K562 (cell line): ENCODE measurements around the gene METTL25B. TPM values are rescaled to one million over a fixed set of nuclear protein-coding genes. Genes with fewer than 3 reads are reported as not detected.

Source experiments
- ATAC-seq: fragments of 200-7000 bp; cut with Tn5 transposase; 3 replicates; pipeline ENCODE4 v1.9.1; 2020; ENCODE audit warnings: moderate library complexity
- BruUV-seq: library from RNA; stranded (reverse); fragments of 400-500 nt; replicated peaks from 2 replicates; lab custom pipeline; 2021; lab: Mats Ljungman, UMichigan
- CTCF ChIA-PET: fragments of 300-600 bp; formaldehyde crosslinking; extraction: SDS; loops from one replicate; lab custom pipeline; 2021; ENCODE audit warnings: low intra/inter-chr PET ratio; lab: Yijun Ruan, JAX
- POLR2A ChIA-PET: fragments of 300-600, 350-650 bp; sonication (Branson Sonifier 250); formaldehyde crosslinking; extraction: SDS; loops from one replicate; lab custom pipeline; 2021; ENCODE audit warnings: antibody characterized with exemption, inconsistent platforms; lab: Yijun Ruan, JAX
- DNase-seq, 4 experiments: peaks; one replicate each; pipeline versions ENCODE4 v3.0.0 to v3.0.0-alpha.2; 2011 to 2018; ENCODE audit warnings: low spot score in 3 of 4, mixed read lengths in 3 of 4; ENCODE audit errors: extremely low read depth in 1 of 4
- FAIRE-seq: peaks from 2 replicates; lab custom pipeline; 2011; peaks lifted over from hg19 to GRCh38; lab: Jason Lieb, UNC
- H2AFZ ChIP-seq: 2 replicates; pipeline ENCODE4 v1.6.0; 2011; ENCODE audit warnings: low read depth, low read length, control low read depth, inconsistent platforms
- H3K27ac ChIP-seq: fragments of 200-600 bp; 3 replicates; pipeline ENCODE4 v1.8.0; 2011; ENCODE audit warnings: low read depth, mild to moderate bottlenecking, control low read depth, inconsistent platforms, low read length, moderate library complexity, mixed read lengths; ENCODE audit errors: extremely low read depth
- H3K27me3 ChIP-seq, 2 experiments: fragments of 300-600 bp in 1 of 2; 2 replicates in 1 of 2; 3 replicates in 1 of 2; pipeline versions ENCODE4 v1.6.0 to v1.8.0; 2011; ENCODE audit warnings: inconsistent platforms in 2 of 2, low read length in 2 of 2, mild to moderate bottlenecking in 1 of 2, mixed read lengths in 1 of 2, moderate library complexity in 1 of 2; ENCODE audit not compliant: control insufficient read depth in 2 of 2, insufficient read depth in 2 of 2
- H3K36me3 ChIP-seq: fragments of 300-600 bp; 3 replicates; pipeline ENCODE4 v1.8.0; 2011; ENCODE audit warnings: mild to moderate bottlenecking, low read length, inconsistent platforms; ENCODE audit not compliant: control insufficient read depth, insufficient read depth
- H3K4me1 ChIP-seq, 2 experiments: fragments of 200-600 bp in 1 of 2; replicated peaks in 1 of 2; 2 replicates in 1 of 2; 3 replicates in 1 of 2; pipeline versions ENCODE4 v1.5.1 to v1.8.0; 2011; ENCODE audit warnings: inconsistent platforms in 2 of 2, low read length in 2 of 2, mild to moderate bottlenecking in 1 of 2, mixed read lengths in 1 of 2, moderate library complexity in 1 of 2; ENCODE audit not compliant: control insufficient read depth in 2 of 2, insufficient read depth in 2 of 2
- H3K4me2 ChIP-seq: 2 replicates; pipeline ENCODE4 v1.6.1; 2011; ENCODE audit warnings: low read length, control low read depth, inconsistent platforms, mixed read lengths; ENCODE audit not compliant: insufficient read depth
- H3K4me3 ChIP-seq: fragments of 200-600 bp; sonication (generic), shearing (Covaris generic); 2 replicates; pipeline ENCODE4 v1.5.1; 2016; ENCODE audit warnings: control low read depth, inconsistent platforms
- H3K79me2 ChIP-seq: fragments of 200-600 bp; 3 replicates; pipeline ENCODE4 v1.8.0; 2011; ENCODE audit warnings: low read length, inconsistent platforms; ENCODE audit not compliant: control insufficient read depth, insufficient read depth
- H3K9ac ChIP-seq, 2 experiments: 2 replicates each; pipeline versions ENCODE4 v1.6.0 to v1.6.1; 2011; ENCODE audit warnings: low read depth in 2 of 2, low read length in 2 of 2, control low read depth in 1 of 2, inconsistent platforms in 1 of 2, mild to moderate bottlenecking in 1 of 2, mixed read lengths in 1 of 2; ENCODE audit not compliant: insufficient read depth in 1 of 2
- H3K9me1 ChIP-seq: one replicate; pipeline ENCODE4 v1.6.0; 2011; ENCODE audit warnings: inconsistent platforms, mild to moderate bottlenecking, low read length, moderate library complexity; ENCODE audit not compliant: control insufficient read depth, insufficient read depth
- H3K9me3 ChIP-seq: replicated peaks from 2 replicates; pipeline ENCODE4 v1.5.1; 2011; ENCODE audit warnings: low read depth, low read length, inconsistent platforms; ENCODE audit not compliant: control insufficient read depth, insufficient read depth
- H4K20me1 ChIP-seq: replicated peaks from 2 replicates; pipeline ENCODE4 v1.6.1; 2011; ENCODE audit warnings: low read length, inconsistent platforms, mixed read lengths; ENCODE audit not compliant: control insufficient read depth, insufficient read depth
- CUX1 ChIP-seq: fragments of 200-800 bp; sonication (Bioruptor generic); IDR thresholded peaks from 2 replicates; pipeline ENCODE4 v1.6.1; 2016; ENCODE audit warnings: missing genetic modification characterization, missing compliant biosample characterization
- HES1 ChIP-seq: fragments of 450-650 bp; IDR thresholded peaks from 2 replicates; pipeline ENCODE4 v1.6.1; 2016; ENCODE audit warnings: low read depth, mild to moderate bottlenecking, moderate library complexity
- MTA1 ChIP-seq: fragments of 450-650 bp; IDR thresholded peaks from 2 replicates; pipeline ENCODE4 v1.6.1; 2017; ENCODE audit warnings: borderline replicate concordance
- MYNN ChIP-seq, 2 experiments: sonication (generic); formaldehyde crosslinking in 1 of 2; IDR thresholded peaks; 2 replicates each; pipeline versions ENCODE4 v1.5.0 to v1.6.1; 2016 to 2020; ENCODE audit warnings: antibody characterized with exemption in 1 of 2, missing genetic modification reagents in 1 of 2
- NCOR1 ChIP-seq: fragments of 450-650 bp; IDR thresholded peaks from 2 replicates; pipeline ENCODE4 v1.6.1; 2016; ENCODE audit warnings: mild to moderate bottlenecking, moderate library complexity
- POU5F1 ChIP-seq: fragments of 150-350 bp; IDR thresholded peaks from 2 replicates; pipeline ENCODE4 v1.6.1; 2014; ENCODE audit warnings: borderline replicate concordance, low read length, low read depth, mild to moderate bottlenecking; ENCODE audit not compliant: partially characterized antibody
- TCFL5 ChIP-seq: fragments of 250-450 bp; sonication (Bioruptor Pico); conservative IDR thresholded peaks from 2 replicates; pipeline ENCODE4 v1.6.1; 2021; ENCODE audit warnings: mild to moderate bottlenecking, moderate library complexity, matching md5 sums
- ZBTB2 ChIP-seq: fragments of 450-650 bp; IDR thresholded peaks from 2 replicates; pipeline ENCODE4 v1.6.1; 2016; ENCODE audit warnings: antibody characterized with exemption
- ZFP30 ChIP-seq: fragments of 250-450 bp; sonication (Bioruptor Pico); IDR thresholded peaks from 2 replicates; pipeline ENCODE4 v1.8.0; 2022; ENCODE audit warnings: moderate library complexity, mild to moderate bottlenecking, inconsistent platforms, borderline replicate concordance
- ZNF280A ChIP-seq: fragments of 450-650 bp; IDR thresholded peaks from 2 replicates; pipeline ENCODE4 v1.6.1; 2018; ENCODE audit warnings: mild to moderate bottlenecking, low read depth; ENCODE audit not compliant: partially characterized antibody
- ZNF347 ChIP-seq: fragments of 450-650 bp; formaldehyde crosslinking; IDR thresholded peaks from 2 replicates; pipeline ENCODE4 v1.4.0; 2020; ENCODE audit warnings: low read depth, mild to moderate bottlenecking, moderate library complexity
- ZNF668 ChIP-seq: fragments of 250-450 bp; sonication (Bioruptor Pico); IDR thresholded peaks from 2 replicates; pipeline ENCODE4 v1.8.0; 2022; ENCODE audit warnings: mild to moderate bottlenecking, inconsistent platforms
- WGBS: fragments of 100-300 bp; shearing (Covaris generic); methylation state at CpG from one replicate; pipeline ENCODE4 v1.1.6; 2016; ENCODE audit warnings: low coverage, mixed read lengths; ENCODE audit not compliant: insufficient coverage; ENCODE audit errors: missing lambda C conversion rate; 5-methylcytosine and 5-hydroxymethylcytosine counted together
- in situ Hi-C: fragments of 300-500 bp; cut with MboI; formaldehyde crosslinking; loops from 4 replicates; pipeline ENCODE4 v1.15.0; 2018; ENCODE audit warnings: inconsistent platforms, mixed read lengths
- intact Hi-C: fragments of 100-400 bp; cut with micrococcal nuclease; formaldehyde crosslinking; loops from 2 replicates; pipeline ENCODE4 v1.14.2; 2022
- polyA plus RNA-seq, 8 experiments: library from polyadenylated mRNA; depleted of rRNA in 4 of 8; stranded (reverse) in 5 of 8; unstranded in 3 of 8; fragments of >200 nt; fragmentation: Nextera tagmentation in 2 of 8; fragmentation: Illumina TruSeq in 1 of 8; extraction: Ambion mirVana in 2 of 8; extraction: Trizol in 1 of 8; gene quantifications; 2 replicates each; pipeline versions ENCODE4 v1.2.1 to v1.2.3, GENCODE V29; 2011 to 2014; ENCODE audit warnings: inconsistent platforms in 1 of 8, missing spikeins in 1 of 8
- total RNA-seq, 7 experiments: library from RNA; depleted of rRNA in 6 of 7; stranded (reverse); fragments of >200 nt in 6 of 7; fragmentation: Illumina TruSeq in 2 of 7; extraction: Trizol in 2 of 7; gene quantifications; 2 replicates each; pipeline versions ENCODE4 v1.2.1 to v1.2.3, GENCODE V29; 2011 to 2021; ENCODE audit warnings: low replicate concordance in 1 of 7

Gene METTL25B
- total and polyA plus RNA-seq, 9 of the 15 experiments (the other 6 are each of a cell fraction or from before 2014, with no cell fraction given), result 7.7 to 48.3 (median 33.1) TPM

GRCh38 chr1:156703336-156703735, 24.9 kb upstream of the METTL25B start (continued):
- TF ChIP-seq HES1, result no peak
- TF ChIP-seq MYNN (IDR thresholded peaks at IDR 0.05), result no peak
- no peak for TF ChIP-seq MYNN (CRISPR knock-in tag; IDR thresholded peaks at IDR 0.05)
- no peak for TF ChIP-seq ZBTB2
- TF ChIP-seq TCFL5 (CRISPR knock-in tag), result no peak
- no peak for TF ChIP-seq ZFP30 (CRISPR knock-in tag)
- TF ChIP-seq ZNF347 (CRISPR knock-in tag), result no peak
- TF ChIP-seq POU5F1, result no peak

- H3K4me2 ChIP-seq, result no peak overlapping the region
- H3K4me1 ChIP-seq, result peaks cover 15 to 36% of the 10 kb centered on the region in 2 experiments; a peak in 4 of 5 replicates
- H3K27me3 ChIP-seq, result no peaks in the 10 kb centered on the region
- intact Hi-C loops (no loop called here), in situ Hi-C loops (no loop called here)
- H3K79me2 ChIP-seq, result no peaks in the 10 kb centered on the region
- no peaks in the 10 kb centered on the region for H3K9me1 ChIP-seq
- peak; percentile 32 for ATAC-seq
- no peak overlapping the region for H3K27ac ChIP-seq
- 7% methylated on average over 4 of the region's 4 CpGs for WGBS
- CTCF ChIA-PET, result interaction anchor here (4.4 kb wide), 1 partner anchor 14 kb away, joined by 64 read pairs; no protein-coding TSS in a partner anchor
- H3K4me3 ChIP-seq, result no peak overlapping the region
- no peaks in the 10 kb centered on the region for H4K20me1 ChIP-seq
- peak in 1 of 4 experiments; percentile 46 for DNase-seq
- H3K9ac ChIP-seq, result peak overlapping the region in 1 of 2 experiments; percentile 29; a peak in 1 of 4 replicates
- FAIRE-seq, result no peak
- no peaks in the 10 kb centered on the region for H3K9me3 ChIP-seq
- H2AFZ ChIP-seq, result no peak overlapping the region
- POLR2A ChIA-PET, result interaction anchor here (0.7 to 1.6 kb wide), 3 partner anchors 14 to 42 kb away, joined by 3 to 10 read pairs (median 4); no protein-coding TSS in a partner anchor
- H3K36me3 ChIP-seq, result no peaks in the 10 kb centered on the region
- BruUV-seq, result no TSS peak
- no peak for TF ChIP-seq NCOR1
- TF ChIP-seq ZNF668, result no peak
- TF ChIP-seq CUX1 (CRISPR knock-in tag), result no peak
- TF ChIP-seq ZNF280A, result no peak
- no peak for TF ChIP-seq MTA1
Observed at GRCh38 chr1:156703741-156704140, 24.5 kb upstream of the METTL25B start.
